GM21526 (cell line): ENCODE results near the gene PDE4D.
"Not testable (repeated sequence)": the region's sequence is repeated elsewhere in the genome, so short reads cannot be mapped to it uniquely, and the experiment has no call there.

ENCODE experiments used
- ATAC-seq: cut with Tn5 transposase; IDR thresholded peaks from one replicate; pipeline ENCODE4 v1.9.1; 2021; ENCODE audit warnings: moderate library complexity; ENCODE audit not compliant: unreplicated experiment, low FRiP score

The PDE4D gene

DNA sequence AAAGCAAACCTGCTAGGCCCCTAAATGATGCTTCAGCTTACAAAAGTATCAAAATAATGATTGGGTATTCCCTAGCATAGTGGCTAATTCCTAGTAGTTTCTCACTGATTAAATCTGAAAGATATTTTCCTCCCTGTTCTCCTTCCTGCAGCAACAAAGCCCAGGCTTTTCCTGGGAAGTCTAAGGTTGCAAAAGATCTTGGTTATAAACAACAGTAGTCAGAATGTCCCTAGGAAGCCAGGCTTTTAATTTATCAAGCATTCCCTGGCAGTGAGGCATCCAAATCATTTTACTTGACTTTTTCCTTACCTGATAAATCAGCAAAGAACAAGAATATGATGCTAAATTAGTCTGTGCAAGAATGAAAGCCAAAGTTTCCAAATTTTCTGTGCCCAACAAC, 272.0 kb downstream of the PDE4D start:
- ATAC-seq: no peak

DNA sequence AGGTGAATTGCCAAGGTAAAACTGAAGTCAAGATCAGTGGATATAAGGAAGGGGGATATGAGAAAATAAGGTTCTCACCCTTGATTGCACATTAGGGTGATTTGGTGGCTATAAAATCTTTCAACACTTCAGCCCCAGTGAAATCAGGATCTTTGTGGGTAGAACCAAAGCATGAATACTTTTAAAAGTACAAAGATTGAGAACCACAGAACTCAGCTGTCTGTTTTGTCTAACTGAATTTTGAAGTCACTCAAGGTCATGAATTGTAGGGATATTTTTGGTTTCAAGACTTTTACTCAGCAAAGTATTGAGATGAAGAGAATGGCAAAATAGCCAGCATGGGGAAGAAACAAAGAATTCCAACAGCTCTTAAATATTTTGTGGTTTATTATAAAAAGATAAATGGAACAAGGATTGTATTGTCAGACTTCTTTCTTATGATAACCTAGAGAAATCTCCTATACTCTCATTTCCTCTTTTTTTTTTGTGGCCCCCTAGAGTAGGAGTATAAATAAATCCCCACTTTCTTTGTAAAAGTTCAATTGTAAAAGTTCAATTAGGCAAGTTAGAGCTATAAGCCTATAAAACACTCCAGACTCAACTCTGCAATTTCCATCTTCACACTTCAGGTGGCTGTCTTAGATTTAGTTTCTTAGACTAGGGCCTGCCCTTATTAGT, 272.9 kb downstream of the PDE4D start:
- peak; percentile 65 for ATAC-seq

DNA sequence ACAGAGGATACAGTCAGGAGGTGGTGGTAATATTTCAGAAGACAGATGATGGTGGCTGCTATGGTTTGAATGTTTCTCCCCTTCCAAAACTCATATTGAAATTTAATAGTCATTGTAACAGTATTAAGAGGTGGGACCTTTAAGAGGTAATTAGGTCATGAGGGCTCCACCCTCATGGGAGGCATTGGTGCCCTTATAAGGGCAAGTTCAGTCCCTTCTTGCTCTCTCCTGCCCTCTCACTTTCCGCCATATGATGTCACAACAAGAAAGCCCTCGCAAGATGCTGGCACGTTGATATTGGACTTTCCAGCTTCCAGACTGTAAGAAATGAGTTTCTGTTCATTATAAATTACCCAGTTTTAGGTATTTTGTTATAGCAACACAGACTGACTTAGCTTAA, 274.9 kb downstream of the PDE4D start:
- ATAC-seq: no peak

DNA sequence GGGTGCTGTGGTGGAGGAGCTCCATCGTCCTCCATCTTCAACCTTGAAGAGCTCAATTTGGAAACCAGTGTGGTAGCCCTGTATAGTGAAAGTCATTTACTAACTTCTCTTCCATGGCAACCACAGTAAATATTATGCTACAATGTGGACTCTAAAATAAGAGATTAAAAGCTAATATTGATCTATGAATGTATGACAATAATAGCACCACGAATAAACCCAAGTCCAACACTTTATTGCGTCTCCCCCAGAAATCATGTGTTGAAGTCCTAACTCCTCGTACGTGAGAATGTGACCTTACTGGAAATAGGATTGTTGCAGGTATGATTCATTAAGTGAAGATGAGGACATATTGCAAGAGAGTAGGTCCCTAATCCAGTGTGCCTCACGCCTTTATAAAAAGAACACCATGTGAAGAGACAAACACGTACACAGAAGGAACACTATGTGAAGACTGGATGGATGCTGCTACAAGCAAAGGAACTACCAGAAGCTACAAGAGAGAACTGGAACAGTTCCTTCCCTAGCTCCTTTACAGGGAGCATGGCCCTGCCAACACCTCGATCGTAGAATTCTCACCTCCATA, 276.2 kb downstream of the PDE4D start:
- no peak for ATAC-seq

DNA sequence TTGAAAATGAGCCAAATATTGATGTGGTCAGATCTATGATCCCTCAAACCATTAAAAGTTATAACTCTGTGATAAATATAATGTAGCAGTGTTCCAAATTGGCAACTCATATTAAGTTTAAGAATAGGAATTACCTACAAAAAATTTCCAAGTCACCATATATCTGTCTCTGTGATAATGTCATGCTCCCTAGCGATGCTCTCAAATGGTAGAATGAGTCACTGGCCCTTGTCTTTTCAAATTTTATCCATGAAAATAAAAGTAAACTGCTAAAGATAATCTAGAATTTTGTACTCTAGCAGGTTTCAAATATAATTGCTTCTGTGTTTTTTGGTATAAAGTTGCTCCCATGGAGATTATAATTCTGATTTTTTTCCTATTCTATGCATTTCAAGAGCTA, 277.1 kb downstream of the PDE4D start:
- ATAC-seq: no peak

DNA sequence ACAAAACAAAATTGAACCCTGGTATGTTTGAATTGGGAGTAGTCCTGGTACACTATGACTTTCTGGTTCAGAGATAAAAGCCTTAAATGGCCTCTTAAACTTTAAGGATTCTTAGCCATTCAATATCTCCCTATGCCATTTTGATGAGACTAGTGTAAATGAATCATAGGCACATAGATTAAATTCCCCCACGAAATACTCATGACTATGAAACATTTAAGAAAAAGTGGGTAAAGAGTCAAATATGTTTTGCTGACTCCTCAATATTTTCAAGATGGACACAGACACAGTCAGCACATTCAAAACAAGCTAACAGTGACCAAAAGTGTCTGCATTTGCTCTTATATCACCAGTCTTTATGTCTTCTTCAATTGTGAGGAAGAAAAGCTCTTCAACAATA, 278.3 kb downstream of the PDE4D start:
- ATAC-seq: no peak

DNA sequence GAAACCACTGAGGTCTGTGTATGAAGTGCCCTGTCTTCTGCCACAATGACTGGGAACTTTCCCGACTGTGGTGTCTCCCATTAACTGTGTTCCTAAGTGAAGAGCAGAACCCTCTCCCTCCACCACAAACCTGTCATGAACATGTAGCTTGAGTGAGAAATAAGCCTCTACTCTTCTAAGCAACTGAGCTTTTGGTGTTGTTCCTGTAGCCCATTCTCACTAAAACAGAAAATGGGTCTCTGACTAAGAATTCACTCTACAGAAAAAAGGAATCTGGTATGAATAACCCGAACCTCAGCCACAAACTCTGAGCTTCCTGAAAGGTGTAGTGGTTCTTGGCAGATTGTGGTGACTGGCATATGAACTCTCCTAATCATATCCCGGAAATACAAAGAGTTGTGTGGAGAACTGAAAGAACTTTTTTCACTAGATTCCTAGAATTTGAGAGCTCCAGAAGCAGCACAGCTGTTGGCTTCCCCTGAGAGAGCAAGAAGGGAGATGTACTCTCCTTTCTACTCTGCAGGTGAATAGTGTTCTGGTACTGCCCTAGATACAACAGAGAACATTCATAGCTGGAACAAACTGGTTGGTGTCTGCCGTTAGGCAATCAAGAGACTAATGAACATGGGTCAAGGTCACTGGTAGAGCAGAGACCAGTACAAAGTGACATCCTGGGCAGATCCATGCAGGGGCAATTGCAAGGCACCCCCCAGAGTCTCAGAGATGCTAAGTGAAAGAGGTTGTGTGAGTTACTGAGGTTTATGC, 283.8 kb downstream of the PDE4D start:
- no peak for ATAC-seq

DNA sequence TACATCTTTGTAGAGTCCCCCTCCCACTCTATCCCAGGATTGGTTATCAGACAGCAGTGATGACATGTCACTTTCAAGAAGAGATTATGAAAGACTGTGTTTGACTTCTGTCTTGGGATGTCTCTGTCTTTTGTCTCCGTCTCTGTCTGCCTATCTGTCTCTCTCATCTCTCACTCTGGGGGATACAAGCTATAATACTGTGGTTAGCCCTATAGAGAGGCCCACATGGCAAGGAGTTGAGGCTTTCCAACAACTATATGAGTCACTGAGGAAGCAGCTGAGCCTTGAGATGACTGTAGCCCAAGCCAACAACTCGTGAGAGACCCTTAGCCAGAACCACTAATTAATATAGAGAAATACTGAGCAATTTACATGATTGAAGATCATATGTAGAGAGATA, 284.8 kb downstream of the PDE4D start:
- peak; percentile 58 for ATAC-seq

DNA sequence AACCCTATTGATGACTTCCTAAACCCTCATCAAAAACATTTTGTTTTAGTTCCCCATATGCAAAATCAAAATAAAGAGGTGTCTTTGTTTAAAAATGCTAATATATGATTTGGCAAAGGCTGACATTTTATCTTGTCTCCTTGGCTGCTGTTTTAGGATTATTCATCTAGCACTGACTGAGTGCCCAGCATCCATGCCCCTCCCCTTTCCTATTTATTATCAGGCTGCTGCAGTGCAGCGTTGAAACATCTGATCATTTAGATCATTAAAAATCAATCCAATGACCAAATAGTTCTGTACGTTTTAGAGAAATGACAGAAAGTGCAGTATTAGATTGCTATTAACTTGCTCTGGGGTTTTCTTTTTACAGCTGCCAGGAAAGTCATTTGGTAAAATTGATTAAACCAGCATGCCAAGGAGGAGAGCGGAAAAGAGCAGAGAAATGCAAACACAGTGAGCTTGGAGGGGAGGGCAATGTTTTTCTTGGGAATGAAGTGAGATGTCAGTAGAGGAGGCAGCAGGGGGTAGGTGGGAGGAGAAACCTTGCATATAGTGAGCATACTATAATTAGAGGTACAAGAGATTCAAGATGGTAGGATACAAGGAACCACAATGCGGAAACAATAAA, 286.3 kb downstream of the PDE4D start:
- ATAC-seq: no peak

DNA sequence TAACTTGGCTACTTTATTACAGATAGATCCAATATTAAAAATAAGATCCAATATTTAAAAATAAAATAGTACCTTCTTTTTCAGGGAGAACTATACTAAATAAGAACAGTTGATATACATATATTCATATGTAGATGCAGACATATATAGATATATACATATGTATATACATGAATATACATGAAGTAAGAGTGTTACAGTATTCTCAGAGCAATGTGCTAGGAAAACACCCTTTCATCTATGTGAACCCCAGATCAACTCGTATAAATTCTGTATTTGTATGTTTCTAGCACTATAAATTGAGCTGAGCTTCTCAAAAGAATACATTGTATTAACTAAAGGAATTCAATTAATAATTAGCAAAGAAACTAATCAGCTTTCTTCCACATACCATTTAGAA, 287.6 kb downstream of the PDE4D start:
- no peak for ATAC-seq

DNA sequence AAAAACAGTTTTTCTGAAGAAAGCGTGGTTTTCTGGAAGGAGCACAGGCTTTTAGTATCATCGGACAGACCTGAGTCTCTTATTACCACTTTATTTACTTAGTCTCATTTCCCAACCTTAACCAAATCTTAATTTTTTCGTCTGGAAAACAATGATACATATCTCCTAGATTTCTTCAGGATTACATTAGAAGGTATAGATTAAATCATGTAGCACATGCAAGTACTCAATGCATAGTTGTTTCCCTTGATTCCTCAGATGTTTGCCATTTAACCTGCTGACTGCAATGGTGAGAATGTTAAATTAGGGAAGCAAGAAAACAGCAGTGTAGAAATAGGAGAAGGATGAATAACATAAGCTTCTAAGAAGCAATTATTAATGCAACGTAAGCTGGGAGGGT, 289.4 kb downstream of the PDE4D start:
- no peak for ATAC-seq

DNA sequence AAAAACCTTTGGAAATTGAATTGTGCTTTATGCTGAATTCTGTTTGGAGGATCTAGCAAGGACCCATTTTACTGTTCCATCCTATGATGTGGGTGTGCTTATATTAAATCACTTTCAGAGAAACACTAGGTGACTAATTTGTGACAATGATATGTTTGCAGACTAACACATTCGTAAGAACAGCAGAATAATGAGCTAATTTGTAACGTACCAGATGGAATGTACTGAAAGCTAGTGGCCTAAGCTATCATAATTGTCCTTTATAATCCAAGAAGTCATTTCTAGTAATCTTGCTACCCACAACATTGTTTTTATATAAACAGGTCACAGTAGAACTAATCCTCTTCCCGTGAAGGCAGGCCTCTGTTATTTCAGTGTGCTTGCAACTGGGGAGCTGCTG, 292.5 kb downstream of the PDE4D start:
- ATAC-seq: no peak

DNA sequence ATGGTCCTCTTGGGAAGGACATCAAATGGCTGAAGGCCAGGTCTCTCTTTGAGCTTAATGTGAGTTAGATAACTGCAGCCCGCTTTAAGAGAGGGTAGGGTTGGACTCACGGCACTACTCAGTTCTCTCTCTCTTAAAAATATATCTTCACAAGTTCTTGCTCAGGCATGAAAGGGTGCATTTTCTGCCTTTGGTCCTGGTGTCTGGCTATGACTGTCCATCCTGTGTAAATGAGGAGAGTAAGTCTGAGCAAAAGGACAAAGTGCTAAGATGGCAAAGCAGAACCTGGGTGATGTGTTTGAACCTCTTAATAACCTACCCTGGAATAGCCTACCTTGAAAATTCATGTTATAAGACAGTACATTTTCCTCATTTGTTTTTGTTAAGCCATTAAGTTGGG, 293.4 kb downstream of the PDE4D start:
- no peak for ATAC-seq

DNA sequence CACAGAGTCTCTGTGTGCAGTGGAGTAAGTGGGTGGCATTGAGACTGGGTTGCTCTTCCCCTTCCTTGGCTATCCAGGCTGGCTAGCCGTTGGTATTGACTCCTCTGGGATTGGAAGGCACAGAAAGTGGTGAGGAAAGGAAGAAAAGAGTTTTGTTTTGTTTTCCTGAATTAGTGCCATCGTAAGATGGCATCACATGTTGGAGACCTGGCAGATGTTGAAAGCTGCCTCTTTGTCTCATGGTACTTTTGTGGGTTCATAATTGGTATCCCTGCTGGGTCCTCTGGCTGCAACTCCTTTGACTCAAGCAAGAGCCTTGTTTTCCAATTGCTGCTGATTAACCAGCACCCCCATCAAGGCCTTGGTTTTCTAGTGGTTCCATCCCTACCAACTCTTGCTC, 293.8 kb downstream of the PDE4D start:
- no peak for ATAC-seq

DNA sequence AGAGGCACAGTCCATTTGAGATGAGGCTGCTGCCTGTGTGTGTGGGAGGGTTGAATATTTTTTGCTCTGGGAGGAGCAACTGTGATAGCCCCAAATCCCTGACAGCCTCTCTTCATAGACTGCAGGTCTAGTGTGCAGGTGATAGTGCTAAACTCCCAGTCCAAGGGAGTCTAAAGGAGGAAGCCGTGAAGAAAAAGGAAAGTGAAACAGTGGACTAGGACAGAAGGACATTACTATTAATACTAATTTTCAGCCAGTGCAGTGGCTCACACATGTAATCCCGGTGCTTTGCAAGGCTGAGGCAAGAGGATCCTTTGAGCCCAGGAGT, 295.0 kb downstream of the PDE4D start:
- peak; percentile 60 for ATAC-seq

DNA sequence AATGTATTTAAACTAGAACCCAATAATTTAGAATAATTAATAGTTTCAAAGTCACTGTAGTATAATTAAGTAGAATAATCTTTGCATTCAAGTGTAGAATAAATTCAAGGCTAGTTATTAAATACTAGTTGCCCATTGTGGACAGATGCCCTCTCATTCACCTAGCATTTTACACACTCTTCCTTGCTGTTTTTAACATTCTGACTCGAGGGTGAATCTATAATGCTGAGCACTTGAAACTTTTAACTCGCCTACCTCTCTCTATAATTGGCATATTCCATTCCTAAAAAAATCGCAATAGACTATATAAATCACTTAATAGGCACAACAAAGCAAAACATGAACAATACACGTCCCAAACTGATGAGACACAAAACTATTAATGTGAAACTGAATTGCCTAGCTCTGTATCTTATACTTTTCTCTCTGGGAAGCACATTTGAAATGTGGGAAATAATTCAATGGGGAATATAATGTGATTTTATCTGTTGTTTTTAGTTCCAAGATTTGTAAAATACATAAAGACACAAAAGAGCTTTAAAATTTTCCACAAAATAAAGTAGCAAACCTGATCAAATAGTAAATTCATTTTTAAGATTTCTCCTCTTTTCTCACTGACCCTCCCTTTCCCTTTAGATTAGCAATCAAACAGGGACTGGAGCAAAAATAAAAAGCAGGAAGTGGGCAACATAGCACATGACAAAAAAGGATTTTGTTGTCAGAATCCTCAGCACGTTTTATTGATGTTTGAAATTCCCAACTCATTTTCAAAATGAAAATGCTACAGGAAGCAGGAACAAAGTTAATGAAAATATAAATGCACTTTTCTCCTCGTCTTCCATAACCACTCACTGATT, 295.6 kb downstream of the PDE4D start:
- ATAC-seq: no peak

DNA sequence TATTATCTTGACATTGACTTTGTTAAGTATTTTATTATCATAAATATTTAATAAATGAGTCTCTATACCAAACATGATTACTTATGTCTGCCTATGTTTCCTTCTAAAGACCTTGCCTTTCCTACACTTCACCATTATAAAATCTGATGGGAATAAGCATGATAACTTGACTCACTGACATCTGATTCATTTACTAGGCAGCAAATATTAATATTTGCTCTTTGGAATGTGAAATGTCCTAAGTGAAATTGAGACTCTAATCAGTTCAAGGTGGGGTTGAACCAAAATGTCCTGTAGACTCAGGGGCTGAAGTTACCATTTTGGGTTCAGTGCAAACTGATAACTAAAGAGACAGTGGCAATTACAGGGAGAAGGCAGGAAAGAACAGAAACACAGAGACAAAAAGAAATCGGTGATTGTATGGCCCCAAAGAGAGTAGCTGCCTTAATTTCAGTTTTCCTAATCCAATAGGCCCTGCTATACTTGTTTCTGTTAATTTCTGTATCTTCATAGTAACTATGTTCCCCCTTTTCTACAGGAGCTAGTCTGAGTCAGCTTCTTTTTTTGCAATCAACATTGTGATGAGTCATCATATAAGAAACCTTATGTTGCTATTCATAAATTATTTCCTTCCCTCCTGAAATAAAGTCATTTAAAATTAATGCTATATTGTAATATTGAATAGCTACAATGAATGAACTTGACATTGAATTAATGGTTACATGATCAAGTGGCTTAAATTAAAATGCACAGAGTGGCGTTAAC, 296.8 kb downstream of the PDE4D start:
- no peak for ATAC-seq

DNA sequence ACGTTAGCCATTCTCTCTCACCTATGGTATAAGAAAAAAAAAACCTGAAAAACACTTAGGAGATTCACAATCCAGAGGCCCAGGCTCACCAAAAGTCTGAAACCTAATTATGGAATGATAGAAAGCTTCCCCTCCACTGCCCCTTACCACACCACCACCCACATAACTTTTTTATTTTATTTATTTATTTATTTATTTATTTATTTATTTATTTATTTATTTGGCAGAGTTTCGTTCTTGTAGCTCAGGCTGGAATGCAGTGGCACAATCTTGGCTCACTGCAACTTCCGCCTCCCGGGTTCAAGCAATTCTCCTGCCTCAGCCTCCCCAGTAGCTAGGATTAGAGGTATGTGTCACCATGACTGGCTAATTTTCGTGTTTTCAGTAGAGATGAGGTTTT, 299.4 kb downstream of the PDE4D start:
- ATAC-seq: not testable (repeated sequence)

DNA sequence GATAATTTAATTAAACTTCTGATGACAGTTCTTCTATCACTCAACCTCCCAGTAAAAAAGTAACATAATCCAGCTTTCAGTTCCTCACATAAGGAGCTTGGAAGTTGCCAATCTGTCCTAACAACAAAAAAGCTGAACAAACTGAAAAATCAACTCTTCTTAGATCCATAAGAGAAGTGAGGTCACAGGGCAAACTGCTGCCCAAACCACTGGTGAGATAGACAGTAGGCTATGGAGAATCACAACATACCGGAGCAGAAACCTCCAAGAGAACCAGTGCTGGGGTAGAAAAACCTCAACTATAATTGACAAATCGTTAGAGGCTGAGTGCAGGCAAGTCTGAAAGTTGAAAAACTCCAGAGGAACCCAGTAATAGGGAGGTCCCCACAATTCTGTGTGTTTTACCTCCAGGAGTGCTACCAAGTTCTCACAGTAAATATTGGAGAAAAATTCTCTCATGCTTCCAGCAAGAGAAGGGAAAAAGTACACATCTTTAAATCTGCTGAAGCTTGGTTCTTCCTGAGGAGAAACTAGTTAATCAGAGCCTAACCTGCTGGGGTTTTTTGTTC, 300.0 kb downstream of the PDE4D start:
- no peak for ATAC-seq

DNA sequence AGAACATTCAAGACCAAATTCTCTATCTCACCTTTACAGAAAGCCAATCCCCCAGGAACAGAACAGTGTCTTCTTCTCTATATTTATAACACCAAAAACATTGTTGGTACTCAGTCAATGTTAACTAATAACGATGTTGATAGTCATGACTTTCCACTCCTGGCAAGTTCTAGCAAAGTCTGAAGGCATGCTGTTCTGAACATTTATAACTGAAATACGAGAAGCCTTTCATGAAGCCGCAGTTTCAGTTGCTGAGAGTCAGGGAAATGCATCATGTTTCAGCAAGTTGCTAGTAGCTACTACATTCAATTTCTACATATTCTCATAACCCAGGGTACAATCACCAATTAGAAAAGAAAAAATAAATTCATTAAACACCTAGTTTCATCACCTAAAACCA, 301.4 kb downstream of the PDE4D start:
- no peak for ATAC-seq
